SK-N-SH (cell line): Measurements from ENCODE around the gene GLIS1. TPM values are rescaled to one million over a fixed set of nuclear protein-coding genes. Genes with fewer than 3 reads are reported as not detected.

Source experiments
- CTCF ChIA-PET: fragments of 300-600, 350-600 bp; formaldehyde crosslinking; extraction: SDS; loops from one replicate; lab custom pipeline; 2021; lab: Yijun Ruan, JAX
- POLR2A ChIA-PET: fragments of 350-600 bp; sonication (Branson Sonifier 250); formaldehyde crosslinking; extraction: SDS; loops from one replicate; lab custom pipeline; 2020; ENCODE audit warnings: antibody characterized with exemption, inconsistent platforms; lab: Yijun Ruan, JAX
- DNase-seq: peaks from one replicate; pipeline ENCODE4 v3.0.0; 2012
- H2AFZ ChIP-seq: fragments of 200-600 bp; sonication (generic); 2 replicates; pipeline ENCODE4 v1.8.1; 2016; ENCODE audit warnings: antibody characterized with exemption, mild to moderate bottlenecking, low read depth
- H3F3A ChIP-seq: fragments of 200-600 bp; sonication (generic); replicated peaks from 2 replicates; pipeline ENCODE3; 2016; ENCODE audit warnings: antibody characterized with exemption, mild to moderate bottlenecking; ENCODE audit not compliant: insufficient read depth
- H3K27ac ChIP-seq, 2 experiments: fragments of 200-500 bp in 1 of 2; fragments of 200-600 bp in 1 of 2; sonication (Bioruptor generic) in 1 of 2; sonication (generic), shearing (Covaris generic) in 1 of 2; 2 replicates each; pipeline versions ENCODE4 v1.5.1 to v1.6.1; 2014 to 2016; ENCODE audit warnings: low read depth in 2 of 2, inconsistent platforms in 1 of 2, low read length in 1 of 2, mild to moderate bottlenecking in 1 of 2, mixed read lengths in 1 of 2
- H3K27me3 ChIP-seq: fragments of 200-600 bp; sonication (generic), shearing (Covaris generic); 2 replicates; pipeline ENCODE4 v1.6.1; 2016; ENCODE audit warnings: mixed run types; ENCODE audit not compliant: insufficient read depth
- H3K36me3 ChIP-seq, 2 experiments: fragments of 200-500 bp in 1 of 2; fragments of 200-600 bp in 1 of 2; sonication (Bioruptor generic) in 1 of 2; sonication (generic) in 1 of 2; replicated peaks in 1 of 2; 2 replicates each; pipeline versions ENCODE3 to v1.5.1; 2014 to 2016; ENCODE audit warnings: low read length in 1 of 2, mild to moderate bottlenecking in 1 of 2; ENCODE audit not compliant: insufficient read depth in 2 of 2, control insufficient read depth in 1 of 2
- H3K4me1 ChIP-seq, 2 experiments: fragments of 200-500 bp in 1 of 2; fragments of 200-600 bp in 1 of 2; sonication (Bioruptor generic) in 1 of 2; sonication (generic), shearing (Covaris generic) in 1 of 2; 2 replicates each; pipeline versions ENCODE4 v1.5.1 to v1.6.1; 2014 to 2016; ENCODE audit warnings: low read depth in 1 of 2, low read length in 1 of 2, mixed run types in 1 of 2; ENCODE audit not compliant: insufficient read depth in 2 of 2, control insufficient read depth in 1 of 2
- H3K4me2 ChIP-seq: fragments of 200-600 bp; sonication (generic), shearing (Covaris generic); 2 replicates; pipeline ENCODE4 v1.6.1; 2017; ENCODE audit warnings: mixed run types
- H3K4me3 ChIP-seq, 2 experiments: fragments of 200-500 bp in 1 of 2; fragments of 200-600 bp in 1 of 2; sonication (Bioruptor generic) in 1 of 2; sonication (generic), shearing (Covaris generic) in 1 of 2; 2 replicates each; pipeline versions ENCODE4 v1.5.1 to v1.8.1; 2014 to 2016; ENCODE audit warnings: low read depth in 2 of 2, inconsistent platforms in 1 of 2, low read length in 1 of 2, mild to moderate bottlenecking in 1 of 2, mixed read lengths in 1 of 2, moderate library complexity in 1 of 2
- H3K79me2 ChIP-seq: fragments of 200-600 bp; sonication (generic); 2 replicates; pipeline ENCODE4 v1.8.1; 2017; ENCODE audit warnings: mild to moderate bottlenecking; ENCODE audit not compliant: insufficient read depth
- H3K9ac ChIP-seq: fragments of 200-600 bp; sonication (generic); 2 replicates; pipeline ENCODE4 v1.6.1; 2017; ENCODE audit warnings: mixed run types
- H3K9me2 ChIP-seq: fragments of 200-600 bp; sonication (generic); 2 replicates; pipeline ENCODE4 v1.6.1; 2017; ENCODE audit warnings: mixed run types
- H3K9me3 ChIP-seq: fragments of 200-600 bp; sonication (generic); 2 replicates; pipeline ENCODE4 v1.6.1; 2017; ENCODE audit warnings: mixed run types, mild to moderate bottlenecking, moderate library complexity
- H4K20me1 ChIP-seq: fragments of 200-600 bp; sonication (generic); 2 replicates; pipeline ENCODE4 v1.6.1; 2017; ENCODE audit warnings: mild to moderate bottlenecking, mixed run types; ENCODE audit not compliant: insufficient read depth
- FOXJ3 ChIP-seq: sonication (generic); formaldehyde crosslinking; IDR thresholded peaks from 2 replicates; pipeline ENCODE4 v1.5.1; 2020; ENCODE audit warnings: mild to moderate bottlenecking, missing genetic modification reagents
- GATA2 ChIP-seq: sonication (generic); formaldehyde crosslinking; IDR thresholded peaks from 2 replicates; pipeline ENCODE4 v1.5.0; 2020; ENCODE audit warnings: mild to moderate bottlenecking, missing genetic modification reagents
- JUND ChIP-seq: IDR thresholded peaks from 2 replicates; pipeline ENCODE4 v1.4.0; 2012
- PBX3 ChIP-seq: IDR thresholded peaks from 2 replicates; pipeline ENCODE4; 2012
- RCOR1 ChIP-seq: fragments of 150-350 bp; IDR thresholded peaks from 2 replicates; pipeline ENCODE4 v1.6.1; 2017; ENCODE audit warnings: antibody characterized with exemption, low read length
- RFX5 ChIP-seq: IDR thresholded peaks from 2 replicates; pipeline ENCODE4 v1.6.1; 2012; ENCODE audit warnings: mild to moderate bottlenecking, improper control_type of control experiment, low read length
- SIN3A ChIP-seq: IDR thresholded peaks from 2 replicates; pipeline ENCODE4 v1.6.1; 2012; ENCODE audit warnings: low read depth, mild to moderate bottlenecking, low read length, moderate library complexity, borderline replicate concordance
- SMC3 ChIP-seq: IDR thresholded peaks from 2 replicates; pipeline ENCODE4 v1.6.1; 2012; ENCODE audit warnings: low read depth, low read length, improper control_type of control experiment
- TCF12 ChIP-seq: IDR thresholded peaks from 2 replicates; pipeline ENCODE4 v1.4.0; 2012
- TEAD4 ChIP-seq: IDR thresholded peaks from 2 replicates; pipeline ENCODE4 v1.4.0; 2012; ENCODE audit warnings: mild to moderate bottlenecking, borderline replicate concordance; ENCODE audit not compliant: insufficient read depth
- USF2 ChIP-seq: fragments of 150-350 bp; IDR thresholded peaks from 2 replicates; pipeline ENCODE4 v1.6.1; 2017; ENCODE audit warnings: antibody characterized with exemption, low read length, low read depth, borderline replicate concordance
- WGBS: methylation state at CpG from one replicate; pipeline ENCODE4 v1.1.6; 2017; ENCODE audit warnings: low lambda C conversion rate; 5-methylcytosine and 5-hydroxymethylcytosine counted together
- polyA plus RNA-seq, 3 experiments: library from polyadenylated mRNA; depleted of rRNA; stranded (reverse); fragments of >200 nt; gene quantifications; 2 replicates each; pipeline ENCODE4 v1.2.3, GENCODE V29; 2012
- TF ChIP-seq, protein P1 (sequence below): IDR thresholded peaks from 2 replicates; pipeline ENCODE4 v1.4.0; 2012; ENCODE audit warnings: low read depth, borderline replicate concordance
- TF ChIP-seq, protein P2 (sequence below): IDR thresholded peaks from 2 replicates; pipeline ENCODE4 v1.6.1; 2012; ENCODE audit warnings: mild to moderate bottlenecking, low read depth, low read length, moderate library complexity

The GLIS1 gene
- polyA plus RNA-seq, 1 of the 3 experiments (the other 2 are of a cell fraction), result 0.13 TPM

- Histone ChIP-seq H3K27me3 (peaks cover 9% of the 10 kb centered on the region; the same call in 1 of the 2 replicates), H3K36me3 (no peaks in the 10 kb centered on the region), H3K79me2 (no peaks in the 10 kb centered on the region), H3K27ac (no peak overlapping the region), H3K4me1 (no peaks in the 10 kb centered on the region), H2AFZ (no peak overlapping the region), H3K9ac (no peak overlapping the region), H3K4me3 (no peak overlapping the region), H3K4me2 (no peak overlapping the region), H3K9me2 (no peaks in the 10 kb centered on the region), H3K9me3 (peaks cover 2% of the 10 kb centered on the region; the same call in 1 of the 2 replicates), H4K20me1 (no peaks in the 10 kb centered on the region), H3F3A (no peaks in the 10 kb centered on the region)
- WGBS, result 73% methylated on average over 8 of the region's 8 CpGs
- DNase-seq, result no peak
- CTCF ChIA-PET, result interaction anchor here (2.6 kb wide), 1 partner anchor 263 kb away, joined by 12 read pairs; no protein-coding TSS in a partner anchor
- TF ChIP-seq SMC3 (no peak), PBX3 (no peak), FOXJ3 (CRISPR knock-in tag) (no peak), JUND (no peak), GATA2 (CRISPR knock-in tag) (no peak), RFX5 (no peak), RCOR1 (no peak), USF2 (no peak), TEAD4 (no peak), TCF12 (no peak), SIN3A (no peak)
- TF ChIP-seq, protein P1, sequence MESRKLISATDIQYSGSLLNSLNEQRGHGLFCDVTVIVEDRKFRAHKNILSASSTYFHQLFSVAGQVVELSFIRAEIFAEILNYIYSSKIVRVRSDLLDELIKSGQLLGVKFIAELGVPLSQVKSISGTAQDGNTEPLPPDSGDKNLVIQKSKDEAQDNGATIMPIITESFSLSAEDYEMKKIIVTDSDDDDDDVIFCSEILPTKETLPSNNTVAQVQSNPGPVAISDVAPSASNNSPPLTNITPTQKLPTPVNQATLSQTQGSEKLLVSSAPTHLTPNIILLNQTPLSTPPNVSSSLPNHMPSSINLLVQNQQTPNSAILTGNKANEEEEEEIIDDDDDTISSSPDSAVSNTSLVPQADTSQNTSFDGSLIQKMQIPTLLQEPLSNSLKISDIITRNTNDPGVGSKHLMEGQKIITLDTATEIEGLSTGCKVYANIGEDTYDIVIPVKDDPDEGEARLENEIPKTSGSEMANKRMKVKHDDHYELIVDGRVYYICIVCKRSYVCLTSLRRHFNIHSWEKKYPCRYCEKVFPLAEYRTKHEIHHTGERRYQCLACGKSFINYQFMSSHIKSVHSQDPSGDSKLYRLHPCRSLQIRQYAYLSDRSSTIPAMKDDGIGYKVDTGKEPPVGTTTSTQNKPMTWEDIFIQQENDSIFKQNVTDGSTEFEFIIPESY, result no peak
- TF ChIP-seq, protein P2, sequence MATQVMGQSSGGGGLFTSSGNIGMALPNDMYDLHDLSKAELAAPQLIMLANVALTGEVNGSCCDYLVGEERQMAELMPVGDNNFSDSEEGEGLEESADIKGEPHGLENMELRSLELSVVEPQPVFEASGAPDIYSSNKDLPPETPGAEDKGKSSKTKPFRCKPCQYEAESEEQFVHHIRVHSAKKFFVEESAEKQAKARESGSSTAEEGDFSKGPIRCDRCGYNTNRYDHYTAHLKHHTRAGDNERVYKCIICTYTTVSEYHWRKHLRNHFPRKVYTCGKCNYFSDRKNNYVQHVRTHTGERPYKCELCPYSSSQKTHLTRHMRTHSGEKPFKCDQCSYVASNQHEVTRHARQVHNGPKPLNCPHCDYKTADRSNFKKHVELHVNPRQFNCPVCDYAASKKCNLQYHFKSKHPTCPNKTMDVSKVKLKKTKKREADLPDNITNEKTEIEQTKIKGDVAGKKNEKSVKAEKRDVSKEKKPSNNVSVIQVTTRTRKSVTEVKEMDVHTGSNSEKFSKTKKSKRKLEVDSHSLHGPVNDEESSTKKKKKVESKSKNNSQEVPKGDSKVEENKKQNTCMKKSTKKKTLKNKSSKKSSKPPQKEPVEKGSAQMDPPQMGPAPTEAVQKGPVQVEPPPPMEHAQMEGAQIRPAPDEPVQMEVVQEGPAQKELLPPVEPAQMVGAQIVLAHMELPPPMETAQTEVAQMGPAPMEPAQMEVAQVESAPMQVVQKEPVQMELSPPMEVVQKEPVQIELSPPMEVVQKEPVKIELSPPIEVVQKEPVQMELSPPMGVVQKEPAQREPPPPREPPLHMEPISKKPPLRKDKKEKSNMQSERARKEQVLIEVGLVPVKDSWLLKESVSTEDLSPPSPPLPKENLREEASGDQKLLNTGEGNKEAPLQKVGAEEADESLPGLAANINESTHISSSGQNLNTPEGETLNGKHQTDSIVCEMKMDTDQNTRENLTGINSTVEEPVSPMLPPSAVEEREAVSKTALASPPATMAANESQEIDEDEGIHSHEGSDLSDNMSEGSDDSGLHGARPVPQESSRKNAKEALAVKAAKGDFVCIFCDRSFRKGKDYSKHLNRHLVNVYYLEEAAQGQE, result no peak
- POLR2A ChIA-PET, result no interaction called here
Observed at GRCh38 chr1:53747841-53748240, 8.9 kb upstream of the GLIS1 start.
